Astrocyte of the cerebellum (primary cell): ENCODE data around the gene LRRK1.

Experiments used
- DNase-seq: peaks from one replicate; pipeline ENCODE4 v3.0.0-alpha.2; 2011; ENCODE audit warnings: low read depth
- H3K4me3 ChIP-seq: 2 replicates; pipeline ENCODE4 v1.5.1; 2011; ENCODE audit warnings: mild to moderate bottlenecking, low read depth, low read length, moderate library complexity
- CTCF ChIP-seq: IDR thresholded peaks from 2 replicates; pipeline ENCODE4 v1.5.1; 2012; ENCODE audit warnings: low read length, low read depth, moderate library complexity, mild to moderate bottlenecking; ENCODE audit errors: missing control alignments
- in situ Hi-C: cut with HindIII; loops from 2 replicates; pipeline ENCODE4 v1.10.0; 2017; ENCODE audit warnings: low sequenced_read_pairs

The LRRK1 gene

GRCh38 chr15:101063891-101064794 is 145.0 kb downstream of the LRRK1 start:
- in situ Hi-C loops = no loop called here
- DNase-seq = no peak
- TF ChIP-seq CTCF = no peak
- no peak overlapping the region for H3K4me3 ChIP-seq

GRCh38 chr15:101064795-101065569 is 145.8 kb downstream of the LRRK1 start:
- no peak for DNase-seq
- no peak overlapping the region for H3K4me3 ChIP-seq
- in situ Hi-C loops = no loop called here
- TF ChIP-seq CTCF = no peak

- no peak overlapping the region for H3K4me3 ChIP-seq
- DNase-seq = no peak
- in situ Hi-C loops = no loop called here
- TF ChIP-seq CTCF = no peak
Observed at GRCh38 chr15:101065570-101066221, 146.5 kb downstream of the LRRK1 start.

GRCh38 chr15:101066501-101067408 is 147.6 kb downstream of the LRRK1 start:
- no peak for DNase-seq
- no peak overlapping the region for H3K4me3 ChIP-seq
- no peak for TF ChIP-seq CTCF
- in situ Hi-C loops = no loop called here

GRCh38 chr15:101067660-101068522 is 148.7 kb downstream of the LRRK1 start:
- in situ Hi-C loops = no loop called here
- H3K4me3 ChIP-seq = no peak overlapping the region
- TF ChIP-seq CTCF = no peak
- DNase-seq = no peak
